ENCODE data around the gene VAMP5. TPM values are rescaled to one million over a fixed set of nuclear protein-coding genes. Genes with fewer than 3 reads are reported as not detected.

The VAMP5 gene
- total and polyA plus RNA-seq, 9 of the 15 experiments (the other 6 are each of a cell fraction or from before 2014, with no cell fraction given), result 0.54 to 1.9 (median 1.5) TPM; not detected in 2

DNA sequence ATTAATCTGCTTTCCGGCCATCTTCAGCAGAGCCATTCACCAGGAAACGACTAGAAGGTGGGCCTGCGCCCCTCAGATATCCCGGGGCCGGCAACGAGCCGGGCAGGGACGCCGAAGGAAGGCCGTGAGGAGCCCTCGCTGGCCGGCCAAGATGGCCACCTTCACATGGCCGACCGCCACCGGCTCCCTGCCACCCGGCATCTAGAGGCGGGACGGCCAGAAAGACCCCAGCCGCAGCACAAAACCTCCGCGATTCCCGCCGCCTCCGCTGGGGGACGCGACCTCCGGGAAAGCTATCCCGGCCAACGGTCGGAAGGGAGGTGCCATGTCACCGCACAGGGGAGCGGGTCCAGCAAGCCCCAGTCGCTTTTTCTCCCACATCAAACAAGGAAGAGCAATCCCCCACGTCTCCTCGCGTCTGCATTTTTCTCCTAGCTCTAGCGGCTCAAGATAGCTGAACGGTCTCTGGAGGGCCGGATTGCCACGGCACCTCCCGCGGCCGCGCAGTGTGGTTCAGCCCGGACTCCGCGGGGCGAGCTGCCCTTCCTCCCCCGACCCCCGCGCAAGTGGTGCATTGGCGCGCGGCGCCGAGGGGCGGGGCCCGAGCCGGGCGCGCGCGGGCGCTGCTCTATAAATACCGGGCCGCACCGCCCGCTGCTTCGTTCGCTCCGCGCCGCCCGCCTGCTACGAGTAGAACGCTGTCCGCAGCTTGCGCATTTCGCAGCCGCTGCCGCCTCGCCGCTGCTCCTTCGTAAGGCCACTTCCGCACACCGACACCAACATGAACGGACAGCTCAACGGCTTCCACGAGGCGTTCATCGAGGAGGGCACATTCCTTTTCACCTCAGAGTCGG, 45.5 kb upstream of the VAMP5 start, which contains the start of gene MAT2A (continued):
- TF ChIP-seq, protein P1, sequence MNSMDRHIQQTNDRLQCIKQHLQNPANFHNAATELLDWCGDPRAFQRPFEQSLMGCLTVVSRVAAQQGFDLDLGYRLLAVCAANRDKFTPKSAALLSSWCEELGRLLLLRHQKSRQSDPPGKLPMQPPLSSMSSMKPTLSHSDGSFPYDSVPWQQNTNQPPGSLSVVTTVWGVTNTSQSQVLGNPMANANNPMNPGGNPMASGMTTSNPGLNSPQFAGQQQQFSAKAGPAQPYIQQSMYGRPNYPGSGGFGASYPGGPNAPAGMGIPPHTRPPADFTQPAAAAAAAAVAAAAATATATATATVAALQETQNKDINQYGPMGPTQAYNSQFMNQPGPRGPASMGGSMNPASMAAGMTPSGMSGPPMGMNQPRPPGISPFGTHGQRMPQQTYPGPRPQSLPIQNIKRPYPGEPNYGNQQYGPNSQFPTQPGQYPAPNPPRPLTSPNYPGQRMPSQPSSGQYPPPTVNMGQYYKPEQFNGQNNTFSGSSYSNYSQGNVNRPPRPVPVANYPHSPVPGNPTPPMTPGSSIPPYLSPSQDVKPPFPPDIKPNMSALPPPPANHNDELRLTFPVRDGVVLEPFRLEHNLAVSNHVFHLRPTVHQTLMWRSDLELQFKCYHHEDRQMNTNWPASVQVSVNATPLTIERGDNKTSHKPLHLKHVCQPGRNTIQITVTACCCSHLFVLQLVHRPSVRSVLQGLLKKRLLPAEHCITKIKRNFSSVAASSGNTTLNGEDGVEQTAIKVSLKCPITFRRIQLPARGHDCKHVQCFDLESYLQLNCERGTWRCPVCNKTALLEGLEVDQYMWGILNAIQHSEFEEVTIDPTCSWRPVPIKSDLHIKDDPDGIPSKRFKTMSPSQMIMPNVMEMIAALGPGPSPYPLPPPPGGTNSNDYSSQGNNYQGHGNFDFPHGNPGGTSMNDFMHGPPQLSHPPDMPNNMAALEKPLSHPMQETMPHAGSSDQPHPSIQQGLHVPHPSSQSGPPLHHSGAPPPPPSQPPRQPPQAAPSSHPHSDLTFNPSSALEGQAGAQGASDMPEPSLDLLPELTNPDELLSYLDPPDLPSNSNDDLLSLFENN (IDR thresholded peaks at IDR 0.05; ENCODE audit: low read depth in 2 of 2, low read length in 2 of 2), result peak in 1 of 2 experiments; percentile 91; a peak in 2 of 4 replicates
- TF ChIP-seq, protein P2, sequence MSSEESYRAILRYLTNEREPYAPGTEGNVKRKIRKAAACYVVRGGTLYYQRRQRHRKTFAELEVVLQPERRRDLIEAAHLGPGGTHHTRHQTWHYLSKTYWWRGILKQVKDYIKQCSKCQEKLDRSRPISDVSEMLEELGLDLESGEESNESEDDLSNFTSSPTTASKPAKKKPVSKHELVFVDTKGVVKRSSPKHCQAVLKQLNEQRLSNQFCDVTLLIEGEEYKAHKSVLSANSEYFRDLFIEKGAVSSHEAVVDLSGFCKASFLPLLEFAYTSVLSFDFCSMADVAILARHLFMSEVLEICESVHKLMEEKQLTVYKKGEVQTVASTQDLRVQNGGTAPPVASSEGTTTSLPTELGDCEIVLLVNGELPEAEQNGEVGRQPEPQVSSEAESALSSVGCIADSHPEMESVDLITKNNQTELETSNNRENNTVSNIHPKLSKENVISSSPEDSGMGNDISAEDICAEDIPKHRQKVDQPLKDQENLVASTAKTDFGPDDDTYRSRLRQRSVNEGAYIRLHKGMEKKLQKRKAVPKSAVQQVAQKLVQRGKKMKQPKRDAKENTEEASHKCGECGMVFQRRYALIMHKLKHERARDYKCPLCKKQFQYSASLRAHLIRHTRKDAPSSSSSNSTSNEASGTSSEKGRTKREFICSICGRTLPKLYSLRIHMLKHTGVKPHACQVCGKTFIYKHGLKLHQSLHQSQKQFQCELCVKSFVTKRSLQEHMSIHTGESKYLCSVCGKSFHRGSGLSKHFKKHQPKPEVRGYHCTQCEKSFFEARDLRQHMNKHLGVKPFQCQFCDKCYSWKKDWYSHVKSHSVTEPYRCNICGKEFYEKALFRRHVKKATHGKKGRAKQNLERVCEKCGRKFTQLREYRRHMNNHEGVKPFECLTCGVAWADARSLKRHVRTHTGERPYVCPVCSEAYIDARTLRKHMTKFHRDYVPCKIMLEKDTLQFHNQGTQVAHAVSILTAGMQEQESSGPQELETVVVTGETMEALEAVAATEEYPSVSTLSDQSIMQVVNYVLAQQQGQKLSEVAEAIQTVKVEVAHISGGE (CRISPR knock-in tag; IDR thresholded peaks at IDR 0.05), result peak in 1 of 3 experiments; percentile 51; a peak in 1 of 6 replicates
- peak in 1 of 2 experiments; percentile 57; a peak in 3 of 4 replicates for TF ChIP-seq RCOR1 (IDR thresholded peaks at IDR 0.05; ENCODE audit: borderline replicate concordance in 1 of 2, low read depth in 2 of 2, low read length in 2 of 2)
- TF ChIP-seq NFYB (IDR thresholded peaks at IDR 0.05; ENCODE audit: extremely low read depth, insufficient read length), result no peak
- TF ChIP-seq TOE1 (IDR thresholded peaks at IDR 0.05; ENCODE audit: borderline replicate concordance), result peak; percentile 91
- TF ChIP-seq TOE1 (CRISPR knock-in tag; IDR thresholded peaks at IDR 0.05; ENCODE audit: borderline replicate concordance, low read depth), result peak; percentile 97
- peak; percentile 33; the same call in 1 of the 2 replicates for TF ChIP-seq PHF21A (IDR thresholded peaks at IDR 0.05; ENCODE audit: borderline replicate concordance, low read depth)
- TF ChIP-seq RNF2 (IDR thresholded peaks at IDR 0.05), result peak; percentile 80
- TF ChIP-seq FIP1L1 (IDR thresholded peaks at IDR 0.05; ENCODE audit: low read depth, low read length, poor library complexity, severe bottlenecking), result peak; percentile 1
- TF ChIP-seq KLF13 (tag; IDR thresholded peaks at IDR 0.05; ENCODE audit: borderline replicate concordance, low read depth), result peak; percentile 22
- TF ChIP-seq MTA2 (IDR thresholded peaks at IDR 0.05; ENCODE audit: low read depth), result no peak
- no peak for TF ChIP-seq NFXL1 (CRISPR knock-in tag; IDR thresholded peaks at IDR 0.05)
- TF ChIP-seq BACH1 (tag; IDR thresholded peaks at IDR 0.05), result peak; percentile 23; the same call in 1 of the 2 replicates
- TF ChIP-seq, protein P3, sequence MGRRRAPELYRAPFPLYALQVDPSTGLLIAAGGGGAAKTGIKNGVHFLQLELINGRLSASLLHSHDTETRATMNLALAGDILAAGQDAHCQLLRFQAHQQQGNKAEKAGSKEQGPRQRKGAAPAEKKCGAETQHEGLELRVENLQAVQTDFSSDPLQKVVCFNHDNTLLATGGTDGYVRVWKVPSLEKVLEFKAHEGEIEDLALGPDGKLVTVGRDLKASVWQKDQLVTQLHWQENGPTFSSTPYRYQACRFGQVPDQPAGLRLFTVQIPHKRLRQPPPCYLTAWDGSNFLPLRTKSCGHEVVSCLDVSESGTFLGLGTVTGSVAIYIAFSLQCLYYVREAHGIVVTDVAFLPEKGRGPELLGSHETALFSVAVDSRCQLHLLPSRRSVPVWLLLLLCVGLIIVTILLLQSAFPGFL (CRISPR knock-in tag; IDR thresholded peaks at IDR 0.05), result peak; percentile 25; the same call in 1 of the 2 replicates
- TF ChIP-seq MBD2 (IDR thresholded peaks at IDR 0.05; ENCODE audit: borderline replicate concordance, low read depth), result peak; percentile 96

Measured in K562 (cell line).